Activated B cell treated with CpG ODN at 0.5 μM for 24 hours (primary cell): ENCODE data around the gene RHPN2. TPM values are rescaled to one million over a fixed set of nuclear protein-coding genes. Genes with fewer than 3 reads are reported as not detected.
A peak's percentile ranks its signal among the peaks of the same experiment; 100 is the strongest.
"Not testable (repeated sequence)": the region's sequence is repeated elsewhere in the genome, so short reads cannot be mapped to it uniquely, and the experiment has no call there.

Experiments used
- ATAC-seq: fragments of 200-7000 bp; cut with Tn5 transposase; one replicate; pipeline ENCODE4 v1.10.0; 2021; ENCODE audit warnings: low read depth, mild to moderate bottlenecking, moderate library complexity
- CTCF ChIA-PET: fragments of 350-600 bp; sonication (Branson Sonifier 250); formaldehyde crosslinking; loops from one replicate; lab custom pipeline; 2021; ENCODE audit warnings: antibody characterized with exemption; lab: Charles Lee
- POLR2A ChIA-PET: fragments of 350-600 bp; sonication (Branson Sonifier 250); formaldehyde crosslinking; loops from one replicate; lab custom pipeline; 2021; ENCODE audit warnings: antibody characterized with exemption; lab: Charles Lee
- DNase-seq: peaks from one replicate; pipeline ENCODE4 v3.0.0; 2022
- H3K27ac Mint-ChIP-seq: one replicate; pipeline ENCODE4 v1.8.0; 2020; ENCODE audit warnings: mixed read lengths
- H3K27me3 Mint-ChIP-seq: one replicate; pipeline ENCODE4 v1.8.0; 2021; ENCODE audit warnings: mixed read lengths
- H3K36me3 Mint-ChIP-seq: one replicate; pipeline ENCODE4 v1.8.0; 2021; ENCODE audit warnings: low read depth, mixed read lengths
- H3K4me1 Mint-ChIP-seq: one replicate; pipeline ENCODE4 v1.8.0; 2021; ENCODE audit warnings: mixed read lengths
- H3K4me3 Mint-ChIP-seq: one replicate; pipeline ENCODE4 v1.8.0; 2020; ENCODE audit warnings: mild to moderate bottlenecking, mixed read lengths
- H3K9me3 Mint-ChIP-seq: one replicate; pipeline ENCODE4 v1.8.0; 2020; ENCODE audit warnings: mixed read lengths
- intact Hi-C: fragments of 100-400 bp; cut with micrococcal nuclease; formaldehyde crosslinking; loops from one replicate; pipeline ENCODE4 v1.15.1; 2024
- total RNA-seq: library from RNA; stranded (reverse); gene quantifications from 2 replicates; pipeline ENCODE4 v1.2.3, GENCODE V29; 2022
- TF ChIP-seq, protein P1 (sequence below): fragments of 200-600 bp; IDR thresholded peaks from one replicate; pipeline ENCODE4 v1.8.0; 2022; ENCODE audit warnings: antibody characterized with exemption, mild to moderate bottlenecking

The RHPN2 gene
- total RNA-seq, 1 donor from 2014 or later = 1.7 TPM

DNA sequence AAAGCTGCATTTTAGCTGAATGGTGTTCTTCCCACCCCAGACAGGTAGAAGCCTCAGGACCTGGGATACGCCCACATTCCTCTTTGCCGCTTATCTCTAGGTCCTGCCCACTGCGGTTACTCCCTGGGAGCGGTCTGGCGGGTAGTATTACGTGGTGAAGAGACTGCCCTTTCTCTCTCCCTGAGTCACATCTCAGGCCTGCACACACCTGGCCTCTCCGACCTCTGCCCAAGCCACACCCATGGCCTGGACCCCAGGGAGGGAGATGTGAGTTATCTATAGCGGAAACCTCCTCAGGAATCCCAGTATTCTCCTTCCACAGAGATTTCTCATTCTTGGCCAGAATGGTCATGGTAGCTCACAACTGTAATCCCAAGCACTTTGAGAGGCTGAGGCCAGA is 17.3 kb downstream of the RHPN2 start:
- no peaks in the 10 kb centered on the region for H3K9me3 Mint-ChIP-seq
- no peaks in the 10 kb centered on the region for H3K27me3 Mint-ChIP-seq
- no peaks in the 10 kb centered on the region for H3K4me1 Mint-ChIP-seq
- no peak for ATAC-seq
- POLR2A ChIA-PET = no interaction called here
- DNase-seq = no peak
- intact Hi-C loops = no loop called here
- H3K4me3 Mint-ChIP-seq = no peak overlapping the region
- peaks cover 3% of the 10 kb centered on the region for H3K36me3 Mint-ChIP-seq
- CTCF ChIA-PET = no interaction called here
- no peak overlapping the region for H3K27ac Mint-ChIP-seq
- TF ChIP-seq, protein P1, sequence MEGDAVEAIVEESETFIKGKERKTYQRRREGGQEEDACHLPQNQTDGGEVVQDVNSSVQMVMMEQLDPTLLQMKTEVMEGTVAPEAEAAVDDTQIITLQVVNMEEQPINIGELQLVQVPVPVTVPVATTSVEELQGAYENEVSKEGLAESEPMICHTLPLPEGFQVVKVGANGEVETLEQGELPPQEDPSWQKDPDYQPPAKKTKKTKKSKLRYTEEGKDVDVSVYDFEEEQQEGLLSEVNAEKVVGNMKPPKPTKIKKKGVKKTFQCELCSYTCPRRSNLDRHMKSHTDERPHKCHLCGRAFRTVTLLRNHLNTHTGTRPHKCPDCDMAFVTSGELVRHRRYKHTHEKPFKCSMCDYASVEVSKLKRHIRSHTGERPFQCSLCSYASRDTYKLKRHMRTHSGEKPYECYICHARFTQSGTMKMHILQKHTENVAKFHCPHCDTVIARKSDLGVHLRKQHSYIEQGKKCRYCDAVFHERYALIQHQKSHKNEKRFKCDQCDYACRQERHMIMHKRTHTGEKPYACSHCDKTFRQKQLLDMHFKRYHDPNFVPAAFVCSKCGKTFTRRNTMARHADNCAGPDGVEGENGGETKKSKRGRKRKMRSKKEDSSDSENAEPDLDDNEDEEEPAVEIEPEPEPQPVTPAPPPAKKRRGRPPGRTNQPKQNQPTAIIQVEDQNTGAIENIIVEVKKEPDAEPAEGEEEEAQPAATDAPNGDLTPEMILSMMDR = no peak

GRCh38 chr19:33041828-33042160 is 22.9 kb downstream of the RHPN2 start:
- POLR2A ChIA-PET, H3K4me1 Mint-ChIP-seq, ATAC-seq, H3K27me3 Mint-ChIP-seq, CTCF ChIA-PET, intact Hi-C loops, H3K27ac Mint-ChIP-seq, H3K9me3 Mint-ChIP-seq, DNase-seq, H3K36me3 Mint-ChIP-seq, H3K4me3 Mint-ChIP-seq: not testable (repeated sequence)

DNA sequence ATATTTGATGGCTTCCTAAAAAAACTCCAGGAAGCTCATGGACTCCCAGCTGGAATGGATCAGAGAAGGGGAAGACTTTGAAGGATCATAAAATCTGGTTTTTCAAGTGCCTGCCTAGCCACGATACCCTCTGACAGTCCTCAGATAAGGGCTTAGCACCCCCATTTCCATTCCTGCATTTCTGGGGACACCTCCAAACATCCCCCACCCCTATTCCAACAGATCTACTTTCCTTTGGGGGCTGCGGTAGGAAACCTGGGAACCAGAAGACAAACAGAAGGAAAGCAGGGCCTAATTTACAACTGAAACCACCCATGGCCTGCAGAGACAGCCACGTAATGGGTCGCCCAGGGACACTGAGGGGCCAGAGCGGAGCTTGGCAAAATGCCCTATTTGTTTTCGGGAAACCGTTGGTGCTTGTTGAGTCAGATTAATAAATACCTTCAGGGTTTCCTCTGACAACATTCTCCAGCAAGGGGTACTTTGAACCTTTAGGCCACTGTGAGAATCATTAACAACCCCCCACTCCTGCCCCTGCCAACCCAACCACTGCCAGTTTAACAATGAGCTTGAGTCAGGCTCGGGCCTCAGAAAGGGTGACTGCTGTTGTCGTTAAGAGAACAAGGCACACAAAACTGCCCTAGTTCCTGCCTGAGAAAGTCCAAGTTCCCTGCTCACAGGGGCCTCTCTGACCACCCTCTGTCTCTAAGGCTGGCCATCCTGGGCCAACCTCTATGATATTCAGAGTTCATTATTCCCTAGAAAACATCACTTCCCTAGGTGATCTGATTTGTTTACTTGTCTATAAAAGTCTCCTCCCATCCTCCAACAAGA is 23.5 kb downstream of the RHPN2 start:
- H3K4me3 Mint-ChIP-seq = no peak overlapping the region
- no peak overlapping the region for H3K27ac Mint-ChIP-seq
- no peaks in the 10 kb centered on the region for H3K27me3 Mint-ChIP-seq
- DNase-seq = no peak
- CTCF ChIA-PET = no interaction called here
- H3K4me1 Mint-ChIP-seq = peaks cover 10% of the 10 kb centered on the region
- H3K9me3 Mint-ChIP-seq = no peaks in the 10 kb centered on the region
- intact Hi-C loops = no loop called here
- POLR2A ChIA-PET = no interaction called here
- H3K36me3 Mint-ChIP-seq = peaks cover 3% of the 10 kb centered on the region
- TF ChIP-seq, protein P1 = no peak
- no peak for ATAC-seq

DNA sequence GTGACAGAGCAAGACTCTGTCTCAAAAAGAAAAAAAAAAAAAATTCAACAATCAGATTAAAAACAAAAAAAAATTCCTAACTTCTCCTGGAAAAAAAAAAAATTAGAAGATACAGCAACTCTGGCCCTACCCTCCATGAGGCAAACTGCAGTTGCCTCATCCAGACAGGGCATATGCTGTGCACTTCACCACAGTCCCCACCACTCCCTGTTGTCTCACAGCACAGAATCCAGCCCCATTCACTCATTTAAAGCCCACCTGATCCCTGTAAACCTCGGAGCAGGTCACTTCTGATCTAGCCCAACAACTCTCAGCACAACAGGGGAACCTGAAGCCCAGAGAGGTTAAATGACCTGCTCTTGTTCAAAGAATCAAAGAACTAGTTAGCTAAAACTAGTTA is 24.9 kb downstream of the RHPN2 start:
- TF ChIP-seq, protein P1 = no peak
- H3K27me3 Mint-ChIP-seq = no peaks in the 10 kb centered on the region
- no peak overlapping the region for H3K4me3 Mint-ChIP-seq
- H3K36me3 Mint-ChIP-seq = peaks cover 3% of the 10 kb centered on the region
- DNase-seq (no peak), ATAC-seq (no peak)
- H3K9me3 Mint-ChIP-seq = no peaks in the 10 kb centered on the region
- ChIA-PET CTCF (no interaction called here), POLR2A (no interaction called here)
- H3K4me1 Mint-ChIP-seq = peaks cover 10% of the 10 kb centered on the region
- intact Hi-C loops = no loop called here
- H3K27ac Mint-ChIP-seq = no peak overlapping the region

GRCh38 chr19:33039108-33039599 is 25.5 kb downstream of the RHPN2 start:
- peaks cover 3% of the 10 kb centered on the region for H3K36me3 Mint-ChIP-seq
- H3K9me3 Mint-ChIP-seq = no peaks in the 10 kb centered on the region
- peaks cover 10% of the 10 kb centered on the region for H3K4me1 Mint-ChIP-seq
- intact Hi-C loops = no loop called here
- TF ChIP-seq, protein P1 = no peak
- no peaks in the 10 kb centered on the region for H3K27me3 Mint-ChIP-seq
- H3K27ac Mint-ChIP-seq = no peak overlapping the region
- ATAC-seq = no peak
- no peak overlapping the region for H3K4me3 Mint-ChIP-seq
- no peak for DNase-seq
- ChIA-PET CTCF (no interaction called here), POLR2A (no interaction called here)

DNA sequence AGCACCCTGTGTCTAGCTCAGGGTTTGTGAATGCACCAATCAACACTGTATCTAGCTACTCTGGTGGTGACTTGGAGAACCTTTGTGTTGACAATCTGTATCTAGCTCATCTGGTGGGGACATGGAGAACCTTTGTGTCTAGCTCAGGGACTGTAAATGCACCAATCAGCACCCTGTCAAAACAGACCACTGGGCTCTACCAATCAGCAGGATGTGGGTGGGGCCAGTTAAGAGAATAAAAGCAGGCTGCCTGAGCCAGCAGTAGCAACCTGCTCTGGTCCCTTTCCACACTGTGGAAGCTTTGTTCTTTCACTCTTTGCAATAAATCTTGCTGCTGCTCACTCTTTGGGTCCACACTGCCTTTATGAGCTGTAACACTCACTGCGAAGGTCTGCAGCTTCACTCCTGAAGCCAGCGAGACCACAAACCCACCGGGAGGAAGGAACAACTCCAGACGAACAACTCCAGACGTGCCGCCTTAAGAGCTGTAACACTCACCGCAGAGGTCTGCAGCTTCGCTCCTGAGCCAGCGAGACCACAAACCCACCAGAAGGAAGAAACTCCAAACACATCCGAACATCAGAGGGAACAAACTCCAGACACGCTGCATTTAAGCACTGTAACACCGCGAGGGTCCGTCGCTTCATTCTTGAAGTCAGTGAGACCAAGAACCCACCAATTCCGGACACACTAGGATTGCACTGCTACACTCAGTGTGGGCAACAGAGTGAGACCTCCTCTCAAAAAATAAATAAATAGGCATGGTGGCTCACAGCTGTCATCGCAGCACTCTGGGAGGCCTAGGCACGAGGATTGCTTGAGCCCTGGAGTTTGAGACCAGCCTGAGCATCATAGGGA is 27.3 kb downstream of the RHPN2 start:
- ATAC-seq, H3K36me3 Mint-ChIP-seq, H3K27me3 Mint-ChIP-seq, intact Hi-C loops, H3K4me1 Mint-ChIP-seq, CTCF ChIA-PET, POLR2A ChIA-PET, DNase-seq, H3K9me3 Mint-ChIP-seq: not testable (repeated sequence)
- Mint-ChIP-seq H3K4me3 (peak overlapping the region; percentile 78), H3K27ac (peak overlapping the region; percentile 73)

GRCh38 chr19:33036370-33037167 is 28.1 kb downstream of the RHPN2 start:
- ATAC-seq, DNase-seq, H3K4me1 Mint-ChIP-seq, POLR2A ChIA-PET, H3K36me3 Mint-ChIP-seq, H3K4me3 Mint-ChIP-seq, H3K27ac Mint-ChIP-seq, intact Hi-C loops, H3K9me3 Mint-ChIP-seq, CTCF ChIA-PET, H3K27me3 Mint-ChIP-seq: not testable (repeated sequence)
